ENCODE data around the gene ARHGAP20. TPM values are rescaled to one million over a fixed set of nuclear protein-coding genes. Genes with fewer than 3 reads are reported as not detected.

Gene ARHGAP20
- total RNA-seq, 4 donors from 2014 or later, result 0.51 to 2.3 (median 1.1) TPM

DNA sequence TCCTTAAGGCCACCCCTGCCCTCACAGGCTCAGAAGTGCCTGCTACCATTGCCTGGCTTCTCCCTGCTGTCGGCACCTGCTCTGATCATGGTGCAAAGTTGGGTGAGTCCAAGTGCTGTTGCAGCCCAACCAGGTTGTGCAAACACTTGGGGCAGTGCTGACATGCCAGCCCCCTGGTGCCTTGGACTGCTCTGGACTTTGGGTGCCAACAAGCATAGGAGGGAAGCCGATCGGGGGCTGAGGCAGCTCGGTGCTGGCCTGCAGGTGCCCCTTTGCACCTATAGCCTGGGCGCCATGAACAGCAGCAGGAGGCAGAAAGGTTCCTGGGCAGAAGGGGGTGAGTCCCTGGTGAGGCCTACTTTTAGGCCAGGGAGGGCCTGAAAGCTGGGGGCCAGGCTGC lies 113.0 kb downstream of the ARHGAP20 start:
- TF ChIP-seq POLR2A (IDR thresholded peaks at IDR 0.05), result no peak
- TF ChIP-seq, protein P1, sequence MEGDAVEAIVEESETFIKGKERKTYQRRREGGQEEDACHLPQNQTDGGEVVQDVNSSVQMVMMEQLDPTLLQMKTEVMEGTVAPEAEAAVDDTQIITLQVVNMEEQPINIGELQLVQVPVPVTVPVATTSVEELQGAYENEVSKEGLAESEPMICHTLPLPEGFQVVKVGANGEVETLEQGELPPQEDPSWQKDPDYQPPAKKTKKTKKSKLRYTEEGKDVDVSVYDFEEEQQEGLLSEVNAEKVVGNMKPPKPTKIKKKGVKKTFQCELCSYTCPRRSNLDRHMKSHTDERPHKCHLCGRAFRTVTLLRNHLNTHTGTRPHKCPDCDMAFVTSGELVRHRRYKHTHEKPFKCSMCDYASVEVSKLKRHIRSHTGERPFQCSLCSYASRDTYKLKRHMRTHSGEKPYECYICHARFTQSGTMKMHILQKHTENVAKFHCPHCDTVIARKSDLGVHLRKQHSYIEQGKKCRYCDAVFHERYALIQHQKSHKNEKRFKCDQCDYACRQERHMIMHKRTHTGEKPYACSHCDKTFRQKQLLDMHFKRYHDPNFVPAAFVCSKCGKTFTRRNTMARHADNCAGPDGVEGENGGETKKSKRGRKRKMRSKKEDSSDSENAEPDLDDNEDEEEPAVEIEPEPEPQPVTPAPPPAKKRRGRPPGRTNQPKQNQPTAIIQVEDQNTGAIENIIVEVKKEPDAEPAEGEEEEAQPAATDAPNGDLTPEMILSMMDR (IDR thresholded peaks at IDR 0.05 in 4 of 5, conservative IDR thresholded peaks at IDR 0.05 in 1 of 5), result no peak
- intact Hi-C loops (cut with DNase I; ENCODE audit: low total_unique reads), result no loop called here

DNA sequence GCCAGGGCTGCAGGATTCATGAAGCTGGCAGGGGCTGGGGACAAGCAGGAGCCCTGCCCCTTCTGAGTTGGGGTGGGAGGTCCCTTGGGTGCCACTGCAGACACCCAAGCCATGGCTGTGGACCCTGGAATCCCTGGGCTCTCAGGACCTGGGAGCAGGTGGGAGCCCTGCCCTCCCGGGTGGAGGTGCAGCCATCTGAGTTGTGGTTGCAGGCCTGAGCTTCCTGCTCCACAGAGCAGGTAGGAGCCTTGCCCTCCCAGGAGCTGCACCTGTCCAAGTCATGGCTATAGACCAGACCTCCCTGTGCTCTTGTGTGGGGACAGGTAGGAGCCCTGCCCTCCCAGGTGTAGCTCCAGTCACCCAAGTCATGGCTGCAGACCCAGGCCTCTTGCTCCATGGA lies 113.5 kb downstream of the ARHGAP20 start:
- no peak for ATAC-seq
- H3K9me3 ChIP-seq, result no peaks in the 10 kb centered on the region
- H3K27ac ChIP-seq, result no peak overlapping the region
- H3K4me1 ChIP-seq, result no peaks in the 10 kb centered on the region
- in situ Hi-C loops (cut with MboI; ENCODE audit: low sequenced_read_pairs in 4 of 4) (no loop called here), intact Hi-C loops (cut with DNase I; ENCODE audit: low total_unique reads) (no loop called here)
- no peaks in the 10 kb centered on the region for H3K27me3 ChIP-seq
- H3K36me3 ChIP-seq, result no peaks in the 10 kb centered on the region
- TF ChIP-seq POLR2A (IDR thresholded peaks at IDR 0.05), result no peak
- TF ChIP-seq, protein P1 (IDR thresholded peaks at IDR 0.05 in 4 of 5, conservative IDR thresholded peaks at IDR 0.05 in 1 of 5), result no peak
- DNase-seq, result no peak
- H3K4me3 ChIP-seq, result no peak overlapping the region

More for the DNA sequence above, 113.0 kb downstream of the ARHGAP20 start:
- H3K36me3 ChIP-seq, result no peaks in the 10 kb centered on the region
- H3K4me3 ChIP-seq, result no peak overlapping the region
- no peak overlapping the region for H3K27ac ChIP-seq
- no peaks in the 10 kb centered on the region for H3K9me3 ChIP-seq
- ATAC-seq (no peak), DNase-seq (no peak)
- in situ Hi-C loops (cut with MboI; ENCODE audit: low sequenced_read_pairs in 4 of 4), result no loop called here
- H3K4me1 ChIP-seq, result no peaks in the 10 kb centered on the region
- H3K27me3 ChIP-seq, result no peaks in the 10 kb centered on the region

DNA sequence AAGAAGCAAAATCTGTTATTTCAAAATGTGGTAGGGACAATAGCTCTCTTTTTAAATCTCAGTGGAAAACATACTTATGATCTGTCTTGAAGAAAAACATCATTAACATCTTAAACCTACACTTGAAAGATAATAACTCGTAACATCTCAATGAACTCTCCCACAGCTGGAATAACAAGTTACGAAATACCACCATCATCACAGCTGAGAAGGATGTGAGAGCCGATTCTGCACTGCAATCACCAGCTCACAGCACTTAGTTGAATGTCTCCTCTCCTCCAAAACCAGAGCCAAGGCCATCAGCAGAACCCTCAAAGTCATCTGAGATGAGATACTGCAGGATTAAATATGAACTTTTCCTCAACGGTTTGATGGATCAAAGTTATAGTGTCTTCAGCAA lies 124.3 kb downstream of the ARHGAP20 start:
- Histone ChIP-seq H3K27ac (no peak overlapping the region), H3K9me3 (no peaks in the 10 kb centered on the region), H3K4me3 (no peak overlapping the region), H3K36me3 (no peaks in the 10 kb centered on the region), H3K4me1 (no peaks in the 10 kb centered on the region), H3K27me3 (no peaks in the 10 kb centered on the region)
- no peak for DNase-seq
- TF ChIP-seq, protein P1 (IDR thresholded peaks at IDR 0.05 in 4 of 5, conservative IDR thresholded peaks at IDR 0.05 in 1 of 5), result no peak
- TF ChIP-seq POLR2A (IDR thresholded peaks at IDR 0.05), result no peak
- in situ Hi-C loops (cut with MboI; ENCODE audit: low sequenced_read_pairs in 4 of 4), result no loop called here
- intact Hi-C loops (cut with DNase I; ENCODE audit: low total_unique reads), result no loop called here
- no peak for ATAC-seq

DNA sequence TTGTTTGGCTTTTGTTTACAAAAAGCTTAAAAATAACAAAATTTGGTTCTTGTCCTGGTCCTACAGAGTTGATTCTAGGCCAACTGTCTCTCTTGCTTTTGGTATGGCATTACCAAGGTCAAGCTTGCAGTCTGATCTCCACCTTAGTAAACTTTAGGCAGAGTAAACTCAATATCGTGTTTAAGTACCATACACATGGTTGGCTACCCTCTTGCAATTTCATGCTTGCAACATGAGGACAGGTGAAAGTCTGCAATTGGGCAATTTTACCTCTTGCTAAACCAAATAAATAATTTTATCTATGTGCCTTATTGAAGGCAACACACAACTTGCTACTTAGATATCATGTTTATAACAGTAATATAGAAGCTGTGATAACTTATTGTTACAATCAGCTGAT lies 125.1 kb downstream of the ARHGAP20 start:
- ATAC-seq, result no peak
- no peaks in the 10 kb centered on the region for H3K9me3 ChIP-seq
- intact Hi-C loops (cut with DNase I; ENCODE audit: low total_unique reads), result no loop called here
- H3K27ac ChIP-seq, result no peak overlapping the region
- no peak for TF ChIP-seq POLR2A (IDR thresholded peaks at IDR 0.05)
- TF ChIP-seq, protein P1 (IDR thresholded peaks at IDR 0.05 in 4 of 5, conservative IDR thresholded peaks at IDR 0.05 in 1 of 5), result no peak
- no peak overlapping the region for H3K4me3 ChIP-seq
- H3K4me1 ChIP-seq, result no peaks in the 10 kb centered on the region
- in situ Hi-C loops (cut with MboI; ENCODE audit: low sequenced_read_pairs in 4 of 4), result no loop called here
- no peaks in the 10 kb centered on the region for H3K27me3 ChIP-seq
- DNase-seq, result no peak
- no peaks in the 10 kb centered on the region for H3K36me3 ChIP-seq

DNA sequence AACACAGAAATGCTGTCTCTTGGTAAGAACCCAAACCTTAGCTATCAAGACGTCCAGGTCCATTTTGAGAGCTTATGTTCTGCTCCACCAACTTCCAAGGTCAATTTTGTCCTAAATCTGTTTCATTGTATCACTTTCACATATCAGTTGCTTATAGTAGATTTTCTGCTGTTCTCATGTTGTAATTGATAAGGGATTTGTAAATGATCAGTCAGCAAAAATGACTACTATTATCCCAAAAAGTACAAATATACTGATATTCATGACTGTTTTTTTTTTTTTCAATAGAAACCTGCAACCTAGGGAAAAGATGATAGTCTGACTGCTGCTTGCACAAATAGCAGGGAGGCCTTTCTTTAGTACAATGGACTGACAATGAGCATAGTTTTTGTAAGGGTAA lies 128.1 kb downstream of the ARHGAP20 start:
- no peaks in the 10 kb centered on the region for H3K36me3 ChIP-seq
- ATAC-seq (no peak), DNase-seq (no peak)
- no peak overlapping the region for H3K27ac ChIP-seq
- intact Hi-C loops (cut with DNase I; ENCODE audit: low total_unique reads) (no loop called here), in situ Hi-C loops (cut with MboI; ENCODE audit: low sequenced_read_pairs in 4 of 4) (no loop called here)
- H3K9me3 ChIP-seq, result no peaks in the 10 kb centered on the region
- no peak for TF ChIP-seq POLR2A (IDR thresholded peaks at IDR 0.05)
- TF ChIP-seq, protein P1 (IDR thresholded peaks at IDR 0.05 in 4 of 5, conservative IDR thresholded peaks at IDR 0.05 in 1 of 5), result no peak
- H3K27me3 ChIP-seq, result no peaks in the 10 kb centered on the region
- H3K4me3 ChIP-seq, result no peak overlapping the region
- no peaks in the 10 kb centered on the region for H3K4me1 ChIP-seq
